ENCODE data around the gene PPT2. TPM values are rescaled to one million over a fixed set of nuclear protein-coding genes. Genes with fewer than 3 reads are reported as not detected.
A peak's percentile ranks its signal among the peaks of the same experiment; 100 is the strongest.
"Not testable (repeated sequence)": the region's sequence is repeated elsewhere in the genome, so short reads cannot be mapped to it uniquely, and the experiment has no call there.

PPT2 gene
- total RNA-seq, 2 donors from 2014 or later = 17.9 to 18.2 TPM

- peak overlapping the region; percentile 93 for H3K27ac Mint-ChIP-seq
- H3K4me3 Mint-ChIP-seq = peak overlapping the region; percentile 94 to 100
- DNase-seq; H3K27me3 Mint-ChIP-seq (ENCODE audit: low read depth); H3K9me3 Mint-ChIP-seq; ATAC-seq (replicated peaks in 1 of 2): not testable (repeated sequence)
- H3K36me3 Mint-ChIP-seq (ENCODE audit: insufficient read depth in 2 of 2) = peaks cover 12% of the 10 kb centered on the region in 2 donors
- peaks cover 65% of the 10 kb centered on the region for H3K4me1 Mint-ChIP-seq (ENCODE audit: low read depth)
Measured at GRCh38 chr6:32193096-32193495, 39.2 kb downstream of the PPT2 start.

GRCh38 chr6:32194388-32194787 is 40.4 kb downstream of the PPT2 start:
- no peak for ATAC-seq (replicated peaks in 1 of 2)
- no peaks in the 10 kb centered on the region for H3K9me3 Mint-ChIP-seq
- peaks cover 52% of the 10 kb centered on the region for H3K4me1 Mint-ChIP-seq (ENCODE audit: low read depth)
- peak overlapping the region; percentile 93 to 95 for H3K4me3 Mint-ChIP-seq
- no peaks in the 10 kb centered on the region for H3K27me3 Mint-ChIP-seq (ENCODE audit: low read depth)
- peaks cover 6 to 9% of the 10 kb centered on the region in 2 donors for H3K36me3 Mint-ChIP-seq (ENCODE audit: insufficient read depth in 2 of 2)
- H3K27ac Mint-ChIP-seq = peak overlapping the region; percentile 95
- no peak for DNase-seq

- H3K4me1 Mint-ChIP-seq (ENCODE audit: low read depth) = peaks cover 52% of the 10 kb centered on the region
- ATAC-seq (replicated peaks in 1 of 2) (no peak), DNase-seq (peak in 1 of 2 donors; percentile 37)
- H3K9me3 Mint-ChIP-seq = no peaks in the 10 kb centered on the region
- H3K4me3 Mint-ChIP-seq = peak overlapping the region; percentile 93 to 95
- H3K27ac Mint-ChIP-seq = peak overlapping the region; percentile 95
- H3K27me3 Mint-ChIP-seq (ENCODE audit: low read depth) = no peaks in the 10 kb centered on the region
- peaks cover 5 to 8% of the 10 kb centered on the region in 2 donors for H3K36me3 Mint-ChIP-seq (ENCODE audit: insufficient read depth in 2 of 2)
Measured at GRCh38 chr6:32194825-32195651, 41.1 kb downstream of the PPT2 start.

- no peaks in the 10 kb centered on the region for H3K27me3 Mint-ChIP-seq (ENCODE audit: low read depth)
- DNase-seq (peak; percentile 100), ATAC-seq (replicated peaks in 1 of 2) (peak; percentile 89 to 90)
- H3K27ac Mint-ChIP-seq = peak overlapping the region; percentile 95
- H3K4me1 Mint-ChIP-seq (ENCODE audit: low read depth) = peaks cover 52% of the 10 kb centered on the region
- H3K36me3 Mint-ChIP-seq (ENCODE audit: insufficient read depth in 2 of 2) = peaks cover 3 to 7% of the 10 kb centered on the region in 2 donors
- peak overlapping the region; percentile 93 to 95 for H3K4me3 Mint-ChIP-seq
- H3K9me3 Mint-ChIP-seq = no peaks in the 10 kb centered on the region
Measured at GRCh38 chr6:32195652-32195901, 41.6 kb downstream of the PPT2 start.

- DNase-seq (peak; percentile 70 to 78), ATAC-seq (replicated peaks in 1 of 2) (peak; percentile 87 to 90)
- H3K36me3 Mint-ChIP-seq (ENCODE audit: insufficient read depth in 2 of 2) = peaks cover 3 to 5% of the 10 kb centered on the region in 2 donors
- peaks cover 50% of the 10 kb centered on the region for H3K4me1 Mint-ChIP-seq (ENCODE audit: low read depth)
- peak overlapping the region; percentile 93 to 95 for H3K4me3 Mint-ChIP-seq
- peak overlapping the region; percentile 96 for H3K27ac Mint-ChIP-seq
- no peaks in the 10 kb centered on the region for H3K9me3 Mint-ChIP-seq
- no peaks in the 10 kb centered on the region for H3K27me3 Mint-ChIP-seq (ENCODE audit: low read depth)
Measured at GRCh38 chr6:32195902-32196681, 42.2 kb downstream of the PPT2 start.

GRCh38 chr6:32196682-32197616 is 43.0 kb downstream of the PPT2 start:
- H3K4me1 Mint-ChIP-seq (ENCODE audit: low read depth) = peaks cover 42% of the 10 kb centered on the region
- no peaks in the 10 kb centered on the region for H3K27me3 Mint-ChIP-seq (ENCODE audit: low read depth)
- ATAC-seq (replicated peaks in 1 of 2) = no peak

GRCh38 chr6:32198345-32198696 is 44.4 kb downstream of the PPT2 start:
- no peak overlapping the region for H3K4me3 Mint-ChIP-seq
- no peak for ATAC-seq (replicated peaks in 1 of 2)
- no peaks in the 10 kb centered on the region for H3K9me3 Mint-ChIP-seq
- H3K27ac Mint-ChIP-seq = no peak overlapping the region
- no peaks in the 10 kb centered on the region for H3K27me3 Mint-ChIP-seq (ENCODE audit: low read depth)
- H3K36me3 Mint-ChIP-seq (ENCODE audit: insufficient read depth in 2 of 2) = no peaks in the 10 kb centered on the region
- DNase-seq = no peak
- H3K4me1 Mint-ChIP-seq (ENCODE audit: low read depth) = peaks cover 32% of the 10 kb centered on the region

More at GRCh38 chr6:32196682-32197616, 43.0 kb downstream of the PPT2 start:
- no peak for DNase-seq
- Mint-ChIP-seq H3K27ac (peak overlapping the region; percentile 96), H3K9me3 (no peaks in the 10 kb centered on the region), H3K36me3 (ENCODE audit: insufficient read depth in 2 of 2) (no peaks in the 10 kb centered on the region), H3K4me3 (peak overlapping the region; percentile 93 to 95)

GRCh38 chr6:32198866-32199265 is 44.9 kb downstream of the PPT2 start:
- Mint-ChIP-seq H3K9me3 (no peaks in the 10 kb centered on the region), H3K4me3 (no peak overlapping the region), H3K36me3 (ENCODE audit: insufficient read depth in 2 of 2) (no peaks in the 10 kb centered on the region), H3K27me3 (ENCODE audit: low read depth) (no peaks in the 10 kb centered on the region), H3K4me1 (ENCODE audit: low read depth) (peaks cover 27% of the 10 kb centered on the region), H3K27ac (no peak overlapping the region)
- no peak for ATAC-seq (replicated peaks in 1 of 2)
- DNase-seq = no peak

- Mint-ChIP-seq H3K9me3 (no peaks in the 10 kb centered on the region), H3K27ac (no peak overlapping the region), H3K36me3 (ENCODE audit: insufficient read depth in 2 of 2) (no peaks in the 10 kb centered on the region), H3K27me3 (ENCODE audit: low read depth) (peaks cover 6% of the 10 kb centered on the region), H3K4me1 (ENCODE audit: low read depth) (peaks cover 12% of the 10 kb centered on the region), H3K4me3 (no peak overlapping the region)
- no peak for DNase-seq
- no peak for ATAC-seq (replicated peaks in 1 of 2)
Measured at GRCh38 chr6:32200711-32201475, 47.0 kb downstream of the PPT2 start.

GRCh38 chr6:32202186-32202585 is 48.2 kb downstream of the PPT2 start:
- peaks cover under 1% of the 10 kb centered on the region for H3K4me1 Mint-ChIP-seq (ENCODE audit: low read depth)
- H3K36me3 Mint-ChIP-seq (ENCODE audit: insufficient read depth in 2 of 2) = no peaks in the 10 kb centered on the region
- H3K9me3 Mint-ChIP-seq = peaks cover 0 to 2% of the 10 kb centered on the region in 2 donors
- ATAC-seq (replicated peaks in 1 of 2) = no peak
- no peak for DNase-seq
- H3K27me3 Mint-ChIP-seq (ENCODE audit: low read depth) = peaks cover 6% of the 10 kb centered on the region
- H3K27ac Mint-ChIP-seq = no peak overlapping the region
- H3K4me3 Mint-ChIP-seq = no peak overlapping the region

- Mint-ChIP-seq H3K4me3 (no peak overlapping the region), H3K27me3 (ENCODE audit: low read depth) (peaks cover 6% of the 10 kb centered on the region), H3K9me3 (peaks cover 0 to 2% of the 10 kb centered on the region in 2 donors), H3K36me3 (ENCODE audit: insufficient read depth in 2 of 2) (no peaks in the 10 kb centered on the region), H3K4me1 (ENCODE audit: low read depth) (no peaks in the 10 kb centered on the region), H3K27ac (no peak overlapping the region)
- ATAC-seq (replicated peaks in 1 of 2) (no peak), DNase-seq (no peak)
Measured at GRCh38 chr6:32203426-32204267, 49.7 kb downstream of the PPT2 start.

Data from activated T-cell treated with anti-CD3 and anti-CD28 coated beads, Interleukin-2, amount 50 U/mL, for 72 hours (primary cell).